Stimulated activated CD8-positive, alpha-beta memory T cell treated with anti-CD3 and anti-CD28 coated beads, Interleukin-15, amount 100 ng/mL, for 4 hours (primary cell): ENCODE measurements around the gene FBXW9.
"Not testable (repeated sequence)": the region's sequence is repeated elsewhere in the genome, so short reads cannot be mapped to it uniquely, and the experiment has no call there.

ENCODE experiments used
- DNase-seq, 2 donors: peaks; one replicate each; pipeline ENCODE4 v3.0.0-alpha.2; 2020; ENCODE audit warnings: low read depth in 2 of 2

FBXW9 gene

GRCh38 chr19:12715102-12715501 lies 18.7 kb upstream of the FBXW9 start:
- DNase-seq: no peak

DNA sequence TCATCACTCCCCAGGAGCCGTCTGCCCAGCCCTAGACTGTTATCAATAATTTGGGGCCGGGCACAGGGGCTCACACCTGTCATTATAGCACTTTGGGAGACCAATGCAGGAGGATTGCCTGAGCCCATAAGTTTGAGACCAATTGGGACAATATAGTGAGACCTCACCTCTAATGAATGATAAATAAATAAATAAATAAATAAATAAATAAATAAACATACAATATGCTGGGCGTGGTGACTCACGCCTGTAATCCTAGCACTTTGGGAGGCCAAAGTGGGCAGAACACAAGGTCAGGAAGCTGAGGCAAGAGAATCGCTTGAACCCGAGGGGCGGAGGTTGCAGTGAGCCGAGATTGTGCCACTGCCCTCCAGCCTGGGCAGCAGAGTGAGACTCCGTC lies 16.9 kb upstream of the FBXW9 start:
- not testable (repeated sequence) for DNase-seq

DNA sequence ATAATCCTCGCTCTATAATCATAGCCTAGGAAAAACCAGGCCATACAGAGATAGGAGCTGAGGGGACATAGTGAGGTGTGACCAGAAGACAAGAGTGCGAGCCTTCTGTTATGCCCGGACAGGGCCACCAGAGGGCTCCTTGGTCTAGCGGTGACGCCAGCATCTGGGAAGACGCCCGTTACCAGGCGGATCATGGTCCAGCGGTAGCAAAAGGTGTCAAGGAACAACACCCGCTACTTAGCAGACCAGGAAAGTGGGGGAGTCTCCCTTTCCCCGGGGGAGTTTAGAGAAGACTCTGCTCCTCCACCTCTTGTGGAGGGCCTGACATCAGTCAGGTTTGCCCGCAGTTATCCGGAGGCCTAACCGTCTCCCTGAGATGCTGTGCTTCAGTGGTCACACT lies 15.6 kb upstream of the FBXW9 start:
- not testable (repeated sequence) for DNase-seq

- DNase-seq: no peak
Observed at GRCh38 chr19:12711187-12711586, 14.8 kb upstream of the FBXW9 start.

DNA sequence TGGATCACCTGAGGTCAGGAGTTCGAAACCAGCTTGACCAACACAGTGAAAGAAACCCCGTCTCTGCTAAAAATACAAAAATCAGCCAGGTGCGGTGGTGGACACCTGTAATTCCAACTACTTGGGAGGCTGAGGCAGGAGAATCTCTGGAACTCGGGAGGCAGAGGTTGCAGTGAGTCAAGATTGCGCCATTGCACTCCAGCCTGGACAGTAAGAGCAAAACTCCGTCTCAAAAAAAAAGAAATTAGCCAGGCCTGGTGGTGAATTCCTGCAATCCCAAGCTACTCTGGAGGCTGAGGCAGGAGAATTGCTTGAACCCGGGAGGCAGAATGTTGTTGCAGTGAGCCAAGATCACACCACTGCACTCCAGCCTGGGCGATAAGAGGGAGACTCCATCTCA lies 12.2 kb upstream of the FBXW9 start:
- DNase-seq: no peak

DNA sequence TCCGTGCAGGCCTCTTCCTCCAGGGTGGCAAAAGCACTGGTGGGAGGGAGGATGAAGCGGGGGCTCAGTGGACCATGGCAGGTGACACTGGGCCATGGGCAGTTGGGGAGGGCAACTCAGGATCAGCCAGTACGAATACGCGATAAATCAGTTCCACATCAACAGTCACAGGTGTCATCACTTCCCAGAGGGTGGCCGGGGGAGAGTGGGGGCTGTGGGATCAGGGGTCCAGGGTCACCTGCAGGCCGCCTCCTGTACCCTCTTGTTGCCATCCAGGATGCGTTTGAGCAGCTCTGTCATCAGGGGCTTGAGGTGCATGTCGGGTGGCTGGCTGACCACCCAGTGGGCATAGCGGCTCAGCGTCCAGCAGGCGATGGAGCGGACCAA lies 9.9 kb upstream of the FBXW9 start:
- DNase-seq: no peak

GRCh38 chr19:12705654-12706331 lies 9.4 kb upstream of the FBXW9 start:
- DNase-seq: no peak

DNA sequence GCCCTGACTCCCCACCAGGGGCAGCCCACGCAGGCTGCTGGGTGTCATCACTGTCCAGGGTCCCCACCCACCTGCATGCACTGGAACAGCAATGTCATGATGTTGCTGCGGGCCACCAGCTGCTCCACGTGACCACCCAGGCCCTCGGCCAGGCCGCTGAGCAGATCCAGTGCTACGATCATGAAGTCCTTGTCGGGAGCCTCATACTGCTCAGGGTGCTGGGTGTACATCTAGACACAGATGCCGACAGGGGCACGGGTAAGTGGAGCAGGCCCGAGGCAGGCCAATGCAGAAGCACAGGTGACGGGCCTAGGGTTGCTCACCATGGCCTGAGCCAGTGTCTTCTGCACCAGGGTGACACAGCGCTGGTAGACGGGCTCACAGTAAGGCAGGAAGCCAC lies 8.7 kb upstream of the FBXW9 start:
- DNase-seq: no peak

DNA sequence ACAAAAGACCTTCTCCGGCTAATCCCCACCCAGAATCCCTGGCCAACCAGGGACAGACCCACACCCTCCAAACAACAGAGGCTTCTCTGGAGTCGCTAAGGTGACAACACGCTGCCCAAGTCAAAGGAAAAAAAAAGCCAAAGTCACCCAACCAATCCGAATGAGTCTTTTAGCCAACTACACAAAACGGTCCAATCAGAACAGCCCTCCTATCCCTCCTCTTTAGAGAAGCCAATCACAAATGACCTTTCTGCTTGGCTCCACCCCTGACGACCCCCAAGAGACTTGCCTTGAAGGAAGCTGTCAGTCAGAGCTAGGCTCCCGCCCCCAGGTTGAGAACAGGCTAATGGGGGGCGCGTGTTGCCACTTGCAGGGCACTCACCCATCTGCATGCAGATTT lies 6.6 kb upstream of the FBXW9 start:
- DNase-seq: no peak

- DNase-seq: no peak
Observed at GRCh38 chr19:12701596-12702282, 5.3 kb upstream of the FBXW9 start.

DNA sequence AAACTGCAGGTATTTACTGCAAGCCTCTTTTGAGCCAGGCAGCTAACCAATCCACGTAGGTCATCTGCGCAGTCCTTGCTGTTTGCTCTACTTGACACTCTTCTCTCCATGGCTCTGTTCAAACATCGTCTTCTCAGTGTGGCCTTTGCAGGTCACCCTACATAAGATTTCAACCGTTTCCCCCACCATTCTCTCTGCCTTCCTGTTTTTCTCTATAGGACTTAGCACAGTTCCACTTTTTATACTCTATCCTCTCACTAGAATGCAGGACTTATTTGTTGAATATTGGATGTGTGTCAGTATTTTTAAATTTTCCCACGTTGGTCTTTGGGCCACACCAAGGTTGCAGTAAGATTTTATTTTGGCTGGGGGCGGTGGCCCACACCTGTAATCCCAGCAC lies 1.7 kb upstream of the FBXW9 start:
- DNase-seq: no peak

GRCh38 chr19:12697425-12697824 lies 994 bp upstream of the FBXW9 start:
- DNase-seq: not testable (repeated sequence)

DNA sequence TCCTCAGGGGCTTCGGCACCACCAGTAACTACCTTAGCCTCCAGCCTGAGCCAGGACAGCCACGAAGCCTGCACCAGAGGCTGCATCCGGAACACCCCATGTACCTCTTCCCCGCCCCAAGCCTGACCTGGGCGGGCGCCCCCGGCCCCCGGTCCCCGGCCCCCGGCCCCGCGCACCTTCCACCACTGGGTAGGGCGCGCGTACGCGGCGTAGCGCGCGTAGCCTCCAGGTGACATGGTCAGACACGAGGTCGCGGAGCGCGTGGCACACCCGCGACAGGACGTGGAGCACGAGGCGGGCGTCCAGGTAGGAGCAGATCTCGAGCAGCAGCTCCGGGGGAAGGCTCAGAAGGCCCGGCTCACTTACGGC lies 450 bp downstream of the FBXW9 start:
- no peak for DNase-seq

GRCh38 chr19:12695514-12695913 lies 917 bp downstream of the FBXW9 start:
- no peak for DNase-seq

DNA sequence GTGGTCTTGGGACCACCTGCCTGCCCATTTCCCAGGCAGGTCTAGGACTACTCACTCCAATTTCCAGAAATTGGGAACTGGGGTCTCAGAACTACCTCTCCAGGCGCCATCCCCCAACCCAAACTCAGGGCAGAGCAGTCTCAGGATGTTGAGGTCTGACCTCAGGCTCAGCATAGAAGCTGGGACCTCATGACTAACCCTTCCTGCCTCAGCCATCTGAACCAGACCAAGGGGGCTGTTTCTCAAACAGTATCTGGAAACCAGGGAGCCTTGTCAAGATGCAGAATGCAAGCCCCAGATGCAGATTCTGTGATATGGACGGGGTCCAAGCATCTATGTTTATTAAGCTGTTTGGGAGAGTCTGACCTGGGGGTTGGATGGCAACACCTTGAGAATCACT lies 1.3 kb downstream of the FBXW9 start:
- no peak for DNase-seq

- DNase-seq: no peak
Observed at GRCh38 chr19:12694641-12695040, 1.8 kb downstream of the FBXW9 start.

DNA sequence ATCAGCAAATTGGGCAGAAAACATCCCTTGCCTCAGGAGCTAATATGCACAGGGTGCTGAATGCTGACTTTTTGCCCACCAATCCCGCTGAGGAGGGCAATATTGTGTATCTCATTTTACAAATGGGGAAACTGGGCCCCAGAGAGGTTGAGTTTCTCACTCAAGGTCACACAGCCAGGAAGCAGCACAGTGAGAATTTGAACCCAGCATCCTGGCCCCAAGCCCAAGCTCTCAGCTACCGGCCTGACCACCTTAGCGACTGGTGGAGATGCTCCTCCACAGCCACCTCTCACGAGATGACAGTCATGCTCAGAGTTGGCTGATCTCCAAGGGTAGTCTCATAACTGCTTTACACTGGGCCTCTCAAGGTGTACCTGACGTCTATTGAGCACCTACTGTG lies 3.5 kb downstream of the FBXW9 start:
- DNase-seq: no peak

DNA sequence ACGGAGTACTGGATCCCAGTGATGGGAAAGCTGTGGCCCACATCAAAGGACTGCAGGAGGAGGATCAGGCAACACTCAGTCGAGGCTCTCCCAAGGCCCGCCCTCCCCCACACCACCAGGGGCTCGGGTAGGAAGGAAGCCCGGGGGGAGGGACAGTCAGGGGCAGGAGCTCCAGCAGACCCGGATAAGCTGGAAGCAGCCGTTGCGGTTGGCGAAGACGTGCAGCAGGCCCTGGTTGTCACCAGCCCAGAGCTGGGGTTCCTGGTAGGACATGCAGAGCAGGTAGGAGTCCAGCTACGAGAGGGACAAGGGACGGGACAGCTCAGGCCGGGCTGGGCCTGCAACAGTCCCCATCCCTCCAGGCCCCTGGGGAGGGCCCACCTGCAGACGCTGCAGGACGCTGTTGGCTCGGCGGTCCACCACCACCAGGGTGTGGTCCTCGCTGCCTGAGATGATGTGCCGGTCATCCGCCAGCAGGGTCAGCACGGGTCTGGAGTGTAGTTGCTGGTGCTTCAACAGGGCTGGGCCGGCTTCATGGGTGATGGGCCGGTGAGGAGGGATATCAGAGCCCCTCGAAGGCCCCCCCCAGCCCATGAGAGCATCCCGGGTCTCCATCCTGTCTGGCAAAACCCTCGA lies 6.7 kb downstream of the FBXW9 start:
- DNase-seq: no peak

- DNase-seq: no peak
Observed at GRCh38 chr19:12689012-12689411, 7.4 kb downstream of the FBXW9 start.

- DNase-seq: no peak
Observed at GRCh38 chr19:12687496-12688196, 8.8 kb downstream of the FBXW9 start, which contains the start of gene GNG14. Gene GNG14, plus strand, starts transcription at chr19:12687998. Its CDS starts 51 bp downstream, at chr19:12688049.

- no peak for DNase-seq
Observed at GRCh38 chr19:12685831-12686230, 10.6 kb downstream of the FBXW9 start.
